ENCODE measurements around the gene MPPED1. TPM values are rescaled to one million over a fixed set of nuclear protein-coding genes. Genes with fewer than 3 reads are reported as not detected.

MPPED1 gene
- total RNA-seq, 3 donors from 2014 or later: 0.17 TPM; not detected in 2

DNA sequence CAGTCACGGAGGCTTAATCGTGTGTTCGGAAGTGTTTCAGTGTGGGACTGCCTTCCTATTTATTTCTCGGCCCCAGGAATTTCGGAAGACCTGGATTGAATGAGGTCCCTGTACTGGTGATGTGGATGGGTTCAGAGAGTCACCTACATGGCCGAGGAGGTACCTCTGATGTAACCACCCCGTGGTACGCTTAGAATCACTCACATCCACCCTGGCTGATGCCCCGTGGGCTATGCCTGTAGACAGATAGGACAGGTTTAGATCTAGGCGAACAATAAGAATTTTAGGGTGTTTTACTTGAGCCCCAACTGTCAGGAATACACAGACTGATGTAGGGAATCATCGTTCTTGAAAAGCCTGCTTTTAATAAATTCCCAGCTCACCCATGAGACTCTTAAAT lies 2.0 kb downstream of the MPPED1 start:
- ATAC-seq: no peak
- DNase-seq: no peak
- intact Hi-C loops (cut with DNase I, micrococcal nuclease): no loop called here
- Histone ChIP-seq H3K4me1 (ENCODE audit: low read depth) (no peaks in the 10 kb centered on the region), H3K36me3 (ENCODE audit: low read depth) (no peaks in the 10 kb centered on the region), H3K4me3 (no peak overlapping the region), H3K9me3 (no peaks in the 10 kb centered on the region)
- TF ChIP-seq, protein P1, sequence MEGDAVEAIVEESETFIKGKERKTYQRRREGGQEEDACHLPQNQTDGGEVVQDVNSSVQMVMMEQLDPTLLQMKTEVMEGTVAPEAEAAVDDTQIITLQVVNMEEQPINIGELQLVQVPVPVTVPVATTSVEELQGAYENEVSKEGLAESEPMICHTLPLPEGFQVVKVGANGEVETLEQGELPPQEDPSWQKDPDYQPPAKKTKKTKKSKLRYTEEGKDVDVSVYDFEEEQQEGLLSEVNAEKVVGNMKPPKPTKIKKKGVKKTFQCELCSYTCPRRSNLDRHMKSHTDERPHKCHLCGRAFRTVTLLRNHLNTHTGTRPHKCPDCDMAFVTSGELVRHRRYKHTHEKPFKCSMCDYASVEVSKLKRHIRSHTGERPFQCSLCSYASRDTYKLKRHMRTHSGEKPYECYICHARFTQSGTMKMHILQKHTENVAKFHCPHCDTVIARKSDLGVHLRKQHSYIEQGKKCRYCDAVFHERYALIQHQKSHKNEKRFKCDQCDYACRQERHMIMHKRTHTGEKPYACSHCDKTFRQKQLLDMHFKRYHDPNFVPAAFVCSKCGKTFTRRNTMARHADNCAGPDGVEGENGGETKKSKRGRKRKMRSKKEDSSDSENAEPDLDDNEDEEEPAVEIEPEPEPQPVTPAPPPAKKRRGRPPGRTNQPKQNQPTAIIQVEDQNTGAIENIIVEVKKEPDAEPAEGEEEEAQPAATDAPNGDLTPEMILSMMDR (IDR thresholded peaks at IDR 0.05): no peak

DNA sequence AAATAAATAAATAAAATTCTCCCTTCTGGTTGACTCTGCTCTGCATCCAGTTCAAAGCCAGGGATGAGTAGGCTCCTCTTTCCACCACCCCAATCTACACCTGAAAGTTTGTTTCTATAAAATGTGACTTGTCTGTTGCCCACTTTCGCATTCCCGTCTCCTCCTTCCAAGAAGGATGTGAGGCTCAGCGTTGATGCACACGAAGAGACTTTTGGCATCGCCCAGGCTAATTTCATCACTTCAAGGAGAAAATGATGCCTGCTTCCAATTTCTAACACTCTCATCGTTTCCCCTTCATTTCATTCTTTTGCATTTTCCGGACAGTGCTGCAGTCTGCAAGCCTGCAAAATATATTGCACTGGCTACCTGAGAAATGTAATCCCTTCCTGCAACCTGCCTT lies 3.9 kb downstream of the MPPED1 start:
- no peaks in the 10 kb centered on the region for H3K36me3 ChIP-seq (ENCODE audit: low read depth)
- intact Hi-C loops (cut with DNase I, micrococcal nuclease): no loop called here
- no peak for ATAC-seq
- TF ChIP-seq, protein P1 (IDR thresholded peaks at IDR 0.05): no peak
- peak in 1 of 3 donors; percentile 1 for DNase-seq
- H3K4me1 ChIP-seq (ENCODE audit: low read depth): no peaks in the 10 kb centered on the region
- H3K9me3 ChIP-seq: no peaks in the 10 kb centered on the region
- H3K4me3 ChIP-seq: no peak overlapping the region

DNA sequence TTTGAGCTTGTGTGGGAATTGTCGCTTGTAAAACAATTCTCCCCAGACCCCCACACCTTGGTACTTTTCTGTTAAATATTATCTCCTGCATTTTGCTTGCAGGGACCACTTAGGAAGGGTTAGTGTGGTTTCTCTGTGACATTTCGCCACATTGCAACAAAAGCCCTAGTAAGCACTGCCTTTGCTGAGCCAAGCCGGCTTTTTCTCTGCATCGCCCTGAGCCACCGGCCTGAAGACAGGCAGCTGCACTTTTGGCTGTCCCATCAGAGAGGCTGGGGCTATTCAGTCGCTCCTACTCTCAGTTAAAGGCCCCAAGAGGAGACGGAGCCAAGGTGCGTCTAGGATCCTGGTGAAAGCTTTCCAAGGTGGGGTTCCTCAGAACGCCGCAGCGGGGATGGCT lies 5.7 kb downstream of the MPPED1 start:
- Histone ChIP-seq H3K36me3 (ENCODE audit: low read depth) (no peaks in the 10 kb centered on the region), H3K4me3 (no peak overlapping the region), H3K9me3 (no peaks in the 10 kb centered on the region), H3K4me1 (ENCODE audit: low read depth) (no peaks in the 10 kb centered on the region)
- DNase-seq (peak in 1 of 3 donors; percentile 16), ATAC-seq (no peak)
- intact Hi-C loops (cut with DNase I, micrococcal nuclease): no loop called here
- TF ChIP-seq, protein P1 (IDR thresholded peaks at IDR 0.05): no peak

DNA sequence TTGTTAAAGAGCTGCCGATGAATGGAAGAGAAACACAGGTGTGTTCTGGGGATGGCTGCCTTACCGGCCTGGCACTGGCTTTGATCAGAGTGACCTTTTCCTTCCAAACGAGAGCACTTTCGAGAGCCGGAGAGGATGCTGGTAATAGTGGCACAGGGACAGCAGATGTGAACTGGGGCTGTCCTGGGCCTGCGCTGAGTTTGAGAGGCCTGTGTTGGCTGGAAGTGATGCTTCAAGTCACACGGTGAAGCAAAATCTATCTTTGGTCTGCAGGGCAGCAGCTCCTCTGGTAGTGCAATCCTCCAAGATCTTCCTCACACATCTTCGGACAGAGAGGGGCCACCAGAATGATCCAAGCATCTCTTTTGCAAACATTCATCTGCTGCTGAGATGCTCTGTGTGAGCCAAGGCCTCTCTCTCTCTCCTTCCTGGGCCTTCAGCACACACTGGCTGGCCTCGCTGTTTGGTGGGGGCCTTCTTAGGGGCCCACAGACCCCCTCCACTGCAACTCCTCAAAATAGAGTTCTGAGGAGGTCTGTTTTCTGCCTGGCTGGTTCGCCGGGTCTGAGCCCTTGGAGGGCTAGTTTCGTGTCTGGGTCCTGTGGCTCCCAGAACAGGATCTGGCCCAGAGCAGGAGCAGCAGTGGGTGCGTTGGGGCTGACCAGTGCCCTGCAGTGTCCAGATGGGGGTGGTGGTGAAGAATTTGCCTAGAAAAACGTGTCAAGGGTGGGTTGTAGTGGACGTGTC lies 6.4 kb downstream of the MPPED1 start:
- intact Hi-C loops (cut with DNase I, micrococcal nuclease): no loop called here
- H3K4me3 ChIP-seq: no peak overlapping the region
- no peaks in the 10 kb centered on the region for H3K36me3 ChIP-seq (ENCODE audit: low read depth)
- no peak for ATAC-seq
- H3K4me1 ChIP-seq (ENCODE audit: low read depth): no peaks in the 10 kb centered on the region
- DNase-seq: peak in 1 of 3 donors; percentile 6
- no peaks in the 10 kb centered on the region for H3K9me3 ChIP-seq
- TF ChIP-seq, protein P1 (IDR thresholded peaks at IDR 0.05): no peak

DNA sequence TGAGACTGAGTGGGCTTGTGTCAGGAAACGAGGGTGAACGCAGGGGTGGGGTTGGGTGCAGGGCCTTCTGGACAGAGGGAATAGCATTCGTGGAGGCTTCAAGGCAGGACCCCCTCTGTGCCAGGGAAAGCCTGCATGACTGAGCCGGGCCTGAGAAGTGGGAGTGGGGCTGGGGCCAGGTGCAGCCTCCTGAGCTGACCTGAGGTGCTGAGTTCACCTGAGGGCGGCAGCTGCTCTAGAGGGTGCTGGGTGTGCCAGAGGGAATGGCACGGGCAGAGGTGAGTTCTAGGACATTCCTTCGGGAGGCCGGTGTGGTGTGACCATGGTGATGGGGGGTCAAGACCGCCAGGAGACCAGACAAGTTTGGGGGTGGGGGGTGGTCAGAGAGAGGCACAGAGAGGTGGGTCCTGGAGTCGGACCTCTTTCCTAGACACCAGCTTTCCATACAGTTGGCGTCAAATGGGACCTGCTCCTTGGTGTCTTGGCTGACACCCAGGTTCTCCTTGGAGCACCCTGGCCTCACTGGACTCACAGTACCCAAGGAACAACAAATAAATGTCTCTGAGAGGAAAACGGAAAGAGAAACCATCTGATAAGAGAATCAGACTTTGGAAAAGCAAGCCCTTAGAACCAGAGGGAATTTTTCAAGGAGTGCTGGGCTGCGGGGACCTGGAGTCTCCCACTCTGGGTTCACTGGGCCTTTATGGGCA lies 7.7 kb downstream of the MPPED1 start:
- Histone ChIP-seq H3K9me3 (no peaks in the 10 kb centered on the region), H3K4me1 (ENCODE audit: low read depth) (no peaks in the 10 kb centered on the region), H3K4me3 (no peak overlapping the region), H3K36me3 (ENCODE audit: low read depth) (no peaks in the 10 kb centered on the region)
- intact Hi-C loops (cut with DNase I, micrococcal nuclease): no loop called here
- peak in 1 of 3 donors; percentile 34 for DNase-seq
- TF ChIP-seq, protein P1 (IDR thresholded peaks at IDR 0.05): no peak
- no peak for ATAC-seq
